Esophagus muscularis mucosa (tissue), 3 donors: Measurements from ENCODE around the gene LMF1.

Source experiments
- EP300 ChIP-seq: sonication (generic); formaldehyde crosslinking; IDR thresholded peaks from one replicate; pipeline ENCODE4 v1.6.1; 2017; ENCODE audit warnings: antibody characterized with exemption
- TF ChIP-seq, protein P1 (sequence below), 3 experiments: fragments of 200-600 bp in 2 of 3; fragments of 450-650 bp in 1 of 3; sonication (generic) in 2 of 3; IDR thresholded peaks; one replicate each; pipeline ENCODE4 v1.5.1; 2017 to 2019; ENCODE audit warnings: antibody characterized with exemption in 3 of 3, mild to moderate bottlenecking in 2 of 3, moderate library complexity in 1 of 3

DNA sequence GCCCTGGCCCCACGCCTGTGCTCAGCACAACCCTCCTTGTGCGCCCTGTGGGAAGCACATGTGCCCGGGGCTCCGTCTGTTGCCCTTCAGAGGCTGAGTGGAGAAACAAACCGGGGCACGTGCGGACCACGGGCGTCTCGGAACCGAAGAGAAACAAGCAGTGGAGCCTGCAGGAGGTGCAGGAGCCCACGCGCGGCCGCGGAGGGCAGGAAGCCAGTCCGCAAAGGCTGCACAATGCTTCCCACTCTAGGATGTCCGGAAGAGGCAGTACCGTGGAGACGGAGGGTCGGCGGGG lies 94.8 kb downstream of the LMF1 start:
- no peak for TF ChIP-seq EP300
- TF ChIP-seq, protein P1, sequence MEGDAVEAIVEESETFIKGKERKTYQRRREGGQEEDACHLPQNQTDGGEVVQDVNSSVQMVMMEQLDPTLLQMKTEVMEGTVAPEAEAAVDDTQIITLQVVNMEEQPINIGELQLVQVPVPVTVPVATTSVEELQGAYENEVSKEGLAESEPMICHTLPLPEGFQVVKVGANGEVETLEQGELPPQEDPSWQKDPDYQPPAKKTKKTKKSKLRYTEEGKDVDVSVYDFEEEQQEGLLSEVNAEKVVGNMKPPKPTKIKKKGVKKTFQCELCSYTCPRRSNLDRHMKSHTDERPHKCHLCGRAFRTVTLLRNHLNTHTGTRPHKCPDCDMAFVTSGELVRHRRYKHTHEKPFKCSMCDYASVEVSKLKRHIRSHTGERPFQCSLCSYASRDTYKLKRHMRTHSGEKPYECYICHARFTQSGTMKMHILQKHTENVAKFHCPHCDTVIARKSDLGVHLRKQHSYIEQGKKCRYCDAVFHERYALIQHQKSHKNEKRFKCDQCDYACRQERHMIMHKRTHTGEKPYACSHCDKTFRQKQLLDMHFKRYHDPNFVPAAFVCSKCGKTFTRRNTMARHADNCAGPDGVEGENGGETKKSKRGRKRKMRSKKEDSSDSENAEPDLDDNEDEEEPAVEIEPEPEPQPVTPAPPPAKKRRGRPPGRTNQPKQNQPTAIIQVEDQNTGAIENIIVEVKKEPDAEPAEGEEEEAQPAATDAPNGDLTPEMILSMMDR (IDR thresholded peaks at IDR 0.05), result no peak
